SKM-1 treated with dmso at 0.1 percent for 144 hours (cell line): ENCODE measurements around the gene WDR38.

Experiments used
- DNase-seq: peaks from one replicate; lab custom pipeline; 2025; ENCODE audit not compliant: unreplicated experiment; lab: John Stamatoyannopoulos, UW

The WDR38 gene

DNA sequence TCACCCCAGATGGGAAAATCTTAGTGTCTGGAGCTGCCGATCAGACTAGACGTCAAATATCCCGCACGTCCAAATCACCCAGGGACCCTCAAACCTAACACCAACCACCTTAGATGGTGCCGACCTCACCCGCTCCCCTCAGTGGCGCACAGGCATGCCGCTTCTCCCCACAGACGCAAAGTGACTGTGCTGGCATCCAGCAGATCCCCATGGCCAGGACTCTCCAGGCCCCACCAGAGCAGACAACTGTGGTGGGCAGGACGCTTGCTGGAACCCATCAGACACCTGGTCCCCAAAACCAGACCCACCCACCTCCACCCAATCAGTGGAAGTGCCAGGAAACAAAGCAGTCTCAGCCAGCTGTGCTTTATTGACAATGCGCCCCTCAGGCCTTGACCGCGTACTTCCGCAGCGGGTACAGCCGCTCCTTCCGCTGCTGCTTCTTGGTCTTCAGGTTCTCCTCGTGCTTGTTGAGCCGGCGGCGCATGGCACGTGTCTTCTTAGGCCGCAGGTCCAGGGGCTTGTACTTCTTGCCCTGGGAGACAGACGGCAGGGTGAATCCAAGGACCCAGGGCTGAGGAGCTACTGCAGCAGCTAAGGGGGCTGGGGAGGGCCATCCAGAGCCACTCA is 4.4 kb downstream of the WDR38 start:
- no peak for DNase-seq

DNA sequence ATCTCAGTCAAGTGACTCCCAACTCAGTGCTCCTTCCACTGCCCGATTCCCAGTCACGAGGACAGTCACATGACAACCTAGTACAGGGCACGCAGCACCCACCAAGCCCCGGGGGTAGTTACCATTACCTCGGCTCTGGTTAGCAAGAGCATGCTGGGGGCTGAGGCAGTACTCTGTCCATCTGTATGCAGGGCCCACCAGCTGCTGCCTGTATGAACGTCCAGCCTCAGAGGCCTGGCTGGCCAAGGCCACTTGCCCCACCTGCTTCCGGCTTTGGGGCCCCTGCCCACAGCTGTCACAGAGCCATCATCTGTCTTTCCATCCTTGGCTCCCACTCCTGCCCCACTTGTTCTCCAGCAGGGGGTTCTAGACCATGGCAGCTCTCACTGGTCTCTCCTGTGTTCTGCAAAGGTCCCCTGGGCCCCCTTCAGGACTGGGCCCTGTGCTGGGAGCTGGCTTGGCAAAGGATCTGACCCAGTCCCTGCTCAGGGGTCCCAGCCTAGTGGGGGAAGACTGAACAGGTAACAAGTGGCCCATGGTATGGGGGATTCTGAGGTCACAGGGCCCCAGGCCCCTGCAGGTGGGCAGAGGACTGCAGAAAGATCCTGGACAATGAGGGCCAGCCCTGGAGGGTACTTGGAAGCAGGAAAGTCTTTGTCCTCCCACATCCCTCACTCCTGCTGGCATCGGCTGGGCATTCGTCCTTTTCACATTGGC is 5.2 kb downstream of the WDR38 start:
- DNase-seq: no peak

DNA sequence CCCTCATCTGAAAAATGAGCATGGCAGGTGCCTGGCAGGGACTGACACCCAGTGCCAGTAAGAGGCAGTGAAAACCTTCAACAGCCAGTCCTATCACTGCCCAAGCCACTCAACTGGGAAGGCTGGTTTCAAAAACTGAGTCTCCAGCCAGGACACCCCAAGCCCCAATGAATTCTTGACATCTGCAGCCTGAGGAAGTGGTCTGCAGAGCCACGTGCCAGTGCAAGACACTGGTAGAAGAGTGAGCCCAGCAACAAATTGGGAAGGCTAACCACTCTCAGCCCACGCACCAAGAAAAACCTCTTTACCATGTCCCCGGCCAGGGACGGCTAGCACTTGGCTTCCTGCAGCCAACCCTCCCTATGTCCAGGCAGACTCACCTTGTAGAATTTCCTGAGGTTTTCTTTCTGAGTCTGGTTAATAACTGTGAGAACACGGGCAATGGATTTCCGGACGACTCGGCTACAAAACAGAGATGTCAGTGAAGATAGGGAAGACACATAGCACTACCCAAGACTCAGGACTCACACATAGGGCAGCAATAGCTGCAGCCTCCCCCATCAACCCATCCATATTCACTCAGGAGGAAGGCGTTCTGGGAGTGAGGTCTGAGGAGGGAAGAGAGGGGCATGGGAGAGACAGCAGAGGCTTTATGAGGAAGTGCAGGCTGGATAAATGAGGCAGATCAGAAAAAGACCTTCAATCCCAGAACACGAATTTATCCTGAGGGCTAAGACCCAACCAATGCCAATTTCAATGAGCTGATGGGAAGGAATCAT is 6.7 kb downstream of the WDR38 start:
- DNase-seq: no peak

DNA sequence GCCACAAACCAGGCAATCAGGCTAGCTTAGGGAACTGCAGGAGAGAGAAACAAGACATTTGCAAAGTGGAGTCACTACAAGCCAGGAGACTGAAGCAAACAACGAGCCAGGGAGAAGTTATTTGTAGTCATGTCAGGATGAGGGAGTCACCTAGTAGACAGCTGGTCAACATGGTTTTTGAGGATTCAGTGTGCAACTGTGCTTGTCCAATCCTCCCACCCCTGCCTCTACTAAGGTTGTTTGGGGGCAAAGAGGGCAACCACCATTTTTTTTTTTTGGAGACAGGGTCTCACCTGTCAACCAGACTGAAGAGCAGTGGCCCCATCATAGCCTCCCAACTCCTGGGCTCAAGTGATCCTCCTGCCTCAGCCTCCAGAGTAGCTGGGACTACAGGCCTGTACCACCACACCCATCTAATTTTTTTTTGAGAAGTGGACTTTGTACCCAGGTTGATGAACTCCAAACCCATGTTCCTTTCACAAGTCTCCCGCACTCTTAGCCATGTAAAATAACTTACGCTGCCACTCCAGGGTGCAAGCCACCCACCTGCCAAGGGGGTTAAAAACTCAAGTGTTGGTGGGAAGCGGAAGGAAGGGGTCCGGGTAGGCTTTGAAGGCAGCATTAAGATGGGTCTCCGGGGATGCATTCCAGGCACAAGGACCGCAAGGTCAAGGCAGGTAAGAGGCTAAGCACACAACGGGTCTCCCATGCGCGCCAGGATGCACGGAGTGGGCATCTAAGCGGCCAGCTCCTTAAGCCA is 7.5 kb downstream of the WDR38 start:
- no peak for DNase-seq

DNA sequence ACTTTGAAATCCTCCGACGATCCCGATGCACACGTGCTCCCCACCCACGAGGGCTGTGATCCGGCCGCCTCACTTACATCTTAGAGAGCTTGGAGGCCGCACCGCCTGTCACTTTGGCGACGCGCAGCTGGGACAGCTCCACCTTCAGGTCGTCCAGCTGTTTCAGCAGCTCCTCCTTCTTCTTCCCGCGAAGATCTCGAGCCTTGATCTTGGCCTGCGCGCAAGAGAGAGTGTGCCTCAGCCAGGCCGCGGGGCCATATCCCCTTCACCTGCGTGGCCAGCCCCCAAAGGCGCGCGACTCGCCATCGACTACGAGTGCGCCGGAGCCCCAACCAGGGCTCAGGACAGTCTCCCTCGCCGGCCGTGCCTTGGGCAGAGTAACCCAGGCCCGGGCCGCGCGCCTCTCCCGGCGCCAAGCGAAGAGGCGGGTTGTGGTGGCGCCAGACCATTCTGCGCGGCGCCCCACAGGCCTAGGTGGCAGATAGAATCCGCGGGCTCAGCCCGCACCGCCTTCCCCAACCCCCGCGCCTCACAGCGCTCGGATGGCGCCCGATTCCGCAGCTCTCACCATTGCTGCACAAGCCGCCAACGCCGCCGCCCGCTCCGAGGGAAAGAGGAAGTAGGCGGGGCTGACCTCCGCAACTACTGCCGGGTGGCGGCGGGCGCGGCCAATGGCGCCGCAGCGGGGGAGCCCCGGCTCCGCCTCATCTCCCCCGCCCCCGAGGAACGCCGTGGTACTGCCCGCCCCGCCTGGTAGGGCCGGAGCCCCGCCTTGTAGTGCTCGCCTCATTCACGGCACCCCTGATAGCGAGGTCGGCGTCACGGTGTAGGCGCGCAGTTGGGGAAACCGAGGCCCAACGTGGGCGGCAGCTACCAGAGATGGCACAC is 8.3 kb downstream of the WDR38 start, which contains the start of the genes ARPC5L and RPL35:
Gene ARPC5L (plus strand): TSS at position 789 of the 888 bp plus-strand sequence. CDS start 7,161 bp downstream, outside the sequence.
Gene RPL35 (minus strand): TSS at position 616 of the 888 bp plus-strand sequence. CDS start 45 bp downstream, at position 571.
- DNase-seq: peak; percentile 90

DNA sequence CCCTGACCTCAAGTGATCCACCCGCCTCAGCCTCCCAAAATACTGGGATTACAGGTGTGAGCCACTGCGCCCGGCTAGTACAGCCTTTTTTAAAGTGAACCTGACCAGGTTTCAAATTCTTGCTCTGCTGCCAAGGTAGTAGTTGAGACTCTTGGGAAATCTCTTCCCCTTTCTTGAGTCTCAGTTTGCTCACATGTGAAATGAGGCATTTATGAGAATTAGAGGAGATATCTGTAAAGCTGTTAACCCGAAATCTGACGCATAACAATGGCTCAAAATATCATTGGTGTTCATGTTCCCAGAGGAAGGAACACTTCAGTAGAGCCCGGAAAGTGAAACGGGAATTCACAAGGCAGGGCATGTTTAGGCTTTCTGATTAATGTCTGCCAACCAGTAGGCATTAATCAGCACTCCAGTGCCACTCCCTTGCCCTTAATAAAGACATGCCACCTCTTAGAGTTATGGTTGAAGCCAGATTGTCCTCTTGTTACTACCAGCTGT is 10.2 kb downstream of the WDR38 start:
- no peak for DNase-seq

DNA sequence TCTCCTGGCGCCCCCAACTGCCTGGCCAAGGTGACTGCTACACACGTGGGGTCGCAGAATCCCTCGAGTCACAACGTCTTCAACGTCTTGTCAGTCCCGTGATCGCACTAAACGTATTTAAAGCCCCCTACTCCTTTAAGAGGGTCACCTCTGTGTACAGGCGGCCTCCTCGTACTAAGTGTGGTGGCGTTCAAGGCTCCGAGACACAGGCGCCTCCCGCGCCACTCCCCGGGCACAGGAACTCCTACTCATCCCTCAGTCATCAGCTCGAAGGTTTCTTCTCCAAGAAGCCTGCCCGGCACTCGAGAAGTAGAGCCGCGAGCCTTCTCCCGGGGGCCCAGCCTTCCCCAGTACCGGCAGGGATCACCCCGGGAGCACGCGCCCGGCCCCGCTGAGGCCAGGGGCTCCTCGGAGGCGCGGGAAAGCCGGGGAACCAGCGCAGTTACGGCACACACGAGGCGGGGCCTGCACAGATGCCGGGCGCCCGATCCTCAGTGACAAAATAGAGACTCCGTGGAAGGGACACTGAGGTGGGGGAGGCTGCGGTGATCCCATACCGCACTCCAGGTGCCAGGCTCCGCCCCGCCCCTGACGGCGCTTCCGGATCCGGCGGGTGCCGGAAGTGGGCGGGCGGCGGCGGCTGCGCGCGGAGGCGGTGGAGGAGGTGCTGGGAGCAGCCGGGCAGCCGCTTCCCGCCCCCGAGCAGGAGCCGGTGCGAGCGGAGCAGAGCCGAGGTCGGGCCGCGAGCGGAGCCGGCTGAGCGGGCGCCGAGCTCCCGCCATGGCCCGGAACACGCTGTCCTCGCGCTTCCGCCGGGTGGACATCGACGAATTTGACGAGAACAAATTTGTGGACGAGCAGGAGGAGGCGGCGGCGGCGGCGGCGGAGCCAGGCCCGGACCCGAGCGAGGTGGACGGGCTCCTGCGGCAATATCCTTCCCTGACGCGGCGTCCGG is 15.5 kb downstream of the WDR38 start:
- DNase-seq: peak; percentile 88

DNA sequence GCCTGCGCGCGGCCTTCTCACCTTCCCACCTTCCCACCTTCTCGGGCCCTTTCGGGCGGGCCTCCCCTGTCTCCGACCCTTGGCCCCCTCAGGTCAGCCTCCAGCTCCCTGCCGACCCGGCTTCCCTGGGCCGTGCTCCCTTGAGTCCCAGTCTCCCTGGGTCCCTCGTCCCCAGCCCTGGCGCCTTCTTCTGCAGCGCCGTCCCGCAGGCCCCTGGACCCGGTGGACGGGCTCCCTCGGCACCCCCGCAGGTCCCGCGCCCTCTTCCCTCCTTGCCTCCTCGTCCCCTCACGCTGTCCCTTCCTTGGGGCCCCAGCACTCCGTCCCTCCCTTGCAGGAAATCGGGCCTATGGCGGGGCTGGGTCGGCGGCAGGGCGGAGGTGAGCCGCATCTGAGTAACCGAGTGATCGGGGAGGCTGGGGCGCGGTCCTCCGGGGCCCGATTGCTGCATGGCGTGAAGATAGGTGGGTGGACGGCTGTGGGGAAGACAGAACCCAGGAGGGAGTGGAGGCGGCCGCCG is 16.3 kb downstream of the WDR38 start:
- DNase-seq: no peak

DNA sequence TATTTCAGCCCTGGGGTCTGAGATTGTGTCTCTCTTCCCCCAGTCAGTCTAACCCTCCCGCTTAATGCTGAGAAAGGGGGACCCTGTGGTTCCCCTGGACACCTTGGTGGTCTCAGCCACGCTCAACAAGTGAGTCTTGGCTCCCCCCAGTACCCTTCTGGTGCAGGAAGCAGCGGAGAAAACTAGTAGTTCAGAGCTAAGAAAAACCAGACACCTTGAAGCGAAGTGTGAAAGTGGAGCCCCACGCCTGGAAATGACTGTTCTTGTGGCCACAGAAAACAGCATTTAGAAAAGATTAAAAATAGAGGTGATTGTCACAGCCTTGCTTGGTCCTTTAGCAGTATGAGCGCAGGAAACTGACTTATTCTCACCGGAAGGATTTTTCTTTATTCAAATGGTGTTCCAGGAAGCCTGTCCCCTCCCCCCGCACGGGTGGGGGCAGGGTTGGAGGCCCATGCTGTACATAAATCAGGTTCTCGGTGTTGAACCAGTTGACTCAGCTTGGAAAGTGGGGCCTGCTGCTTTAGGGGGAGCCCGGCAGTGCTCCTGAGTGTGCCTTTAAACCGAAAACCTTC is 16.8 kb downstream of the WDR38 start:
- DNase-seq: no peak

DNA sequence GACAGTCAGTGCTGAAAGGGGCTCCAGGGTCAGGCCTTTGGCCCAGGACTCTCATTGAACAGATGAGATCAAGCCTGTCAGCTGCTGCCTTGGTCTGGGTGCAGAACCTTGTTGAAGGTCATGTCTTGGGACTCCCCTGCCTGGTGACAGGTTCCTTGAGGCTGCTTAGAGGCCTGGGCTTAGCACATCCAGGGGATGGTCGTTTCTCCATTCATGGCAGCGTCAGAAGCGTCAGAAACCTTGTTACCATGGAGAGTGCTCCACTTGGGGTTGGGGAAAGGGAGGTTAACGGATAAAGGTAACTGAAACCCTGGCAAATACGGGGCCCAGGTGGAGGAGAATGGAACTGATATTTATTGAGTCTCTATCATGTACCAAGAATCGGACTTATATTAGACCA is 17.5 kb downstream of the WDR38 start:
- no peak for DNase-seq

DNA sequence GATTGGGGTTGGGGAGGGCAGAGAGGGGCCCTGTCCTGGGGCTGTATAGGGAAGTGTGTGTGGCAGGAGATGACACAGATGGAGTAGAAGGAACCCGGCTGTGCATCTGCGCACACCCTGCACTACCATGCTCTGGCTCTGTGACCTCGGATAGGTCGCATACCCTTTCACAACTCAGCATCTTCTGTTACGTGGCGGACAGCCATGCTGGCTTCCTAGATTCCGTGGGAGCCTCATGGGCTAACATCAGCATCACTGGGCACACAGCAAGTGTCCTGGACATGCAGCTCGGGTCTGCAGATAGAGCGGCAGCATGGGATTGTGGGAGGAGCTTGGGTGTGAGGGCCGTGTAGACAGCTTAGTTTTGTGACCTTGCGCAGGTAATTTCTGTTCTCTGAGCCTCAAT is 17.9 kb downstream of the WDR38 start:
- no peak for DNase-seq

DNA sequence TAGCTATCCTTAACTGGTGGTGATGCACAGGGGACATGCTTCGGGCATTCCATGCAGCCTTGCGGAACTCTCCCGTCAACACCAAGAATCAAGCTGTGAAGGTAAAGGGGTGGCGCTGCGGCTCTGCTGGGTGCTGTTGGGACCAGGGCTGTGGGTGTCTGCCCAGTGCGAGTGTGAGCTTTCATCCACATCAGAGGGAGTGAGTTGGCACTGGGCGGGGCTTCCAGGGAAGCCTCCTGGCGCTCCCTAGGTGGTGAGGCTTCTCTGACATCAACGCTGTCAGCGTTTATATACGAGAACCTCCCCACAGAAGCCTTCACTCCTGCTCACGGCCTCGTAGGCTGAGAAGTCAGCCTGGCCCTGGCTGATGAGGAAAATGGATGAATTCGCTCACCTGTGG is 20.4 kb downstream of the WDR38 start:
- DNase-seq: no peak

DNA sequence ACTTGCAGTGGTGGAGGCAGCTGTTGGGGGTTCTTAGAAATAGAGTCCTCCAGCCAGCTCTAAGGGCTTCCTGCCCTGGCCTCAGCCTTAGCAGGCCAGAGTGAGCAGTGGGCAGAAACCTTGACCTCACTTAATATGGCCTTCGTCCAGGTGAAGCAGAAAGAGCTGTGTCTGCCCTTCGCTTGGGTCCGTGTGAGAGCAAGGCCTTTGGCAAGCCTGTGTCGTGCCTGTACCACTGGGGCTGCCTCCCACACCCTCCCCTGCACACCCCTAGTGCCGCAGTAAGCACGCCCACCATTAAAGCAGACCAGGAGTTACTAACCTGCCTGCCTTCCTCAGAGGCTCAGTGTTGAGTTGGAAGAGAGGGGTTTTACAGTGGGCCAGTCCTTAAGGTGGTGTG is 22.2 kb downstream of the WDR38 start:
- DNase-seq: no peak

DNA sequence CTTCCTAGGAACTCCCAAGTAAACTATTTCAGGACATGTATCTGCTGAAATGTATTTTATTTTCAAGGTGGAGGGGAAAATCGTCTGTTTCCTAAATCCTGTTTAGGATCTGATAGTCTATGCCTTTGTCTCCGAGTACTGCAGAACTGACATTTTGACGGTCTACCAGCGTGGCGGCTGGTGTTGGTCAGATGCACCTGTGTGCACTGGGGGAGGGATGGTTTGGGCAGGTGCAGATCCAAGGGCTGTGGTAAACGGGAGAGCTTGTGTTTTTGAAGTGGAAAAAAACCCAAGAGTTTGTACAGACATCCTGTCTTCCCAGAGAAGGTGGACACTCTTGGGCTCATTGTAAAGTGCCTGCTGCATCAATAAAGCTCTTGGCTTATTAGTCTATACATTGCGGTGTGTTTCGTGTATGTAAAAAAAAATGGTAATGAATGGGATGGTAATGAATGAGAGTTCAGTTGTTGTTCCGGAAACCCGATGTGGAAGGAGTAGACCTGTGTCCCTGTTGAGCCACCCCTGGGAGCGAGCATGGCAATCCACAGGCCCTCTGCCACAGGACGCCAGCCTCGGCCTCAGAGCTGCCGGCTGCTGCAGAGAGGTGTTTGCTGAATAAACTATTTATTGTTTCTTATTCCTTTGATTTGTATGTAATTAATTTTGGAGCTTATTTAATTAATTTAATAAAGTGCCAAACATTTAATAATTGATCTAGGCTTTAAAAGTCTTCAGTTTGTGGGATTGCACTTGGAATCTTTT is 23.9 kb downstream of the WDR38 start:
- no peak for DNase-seq

DNA sequence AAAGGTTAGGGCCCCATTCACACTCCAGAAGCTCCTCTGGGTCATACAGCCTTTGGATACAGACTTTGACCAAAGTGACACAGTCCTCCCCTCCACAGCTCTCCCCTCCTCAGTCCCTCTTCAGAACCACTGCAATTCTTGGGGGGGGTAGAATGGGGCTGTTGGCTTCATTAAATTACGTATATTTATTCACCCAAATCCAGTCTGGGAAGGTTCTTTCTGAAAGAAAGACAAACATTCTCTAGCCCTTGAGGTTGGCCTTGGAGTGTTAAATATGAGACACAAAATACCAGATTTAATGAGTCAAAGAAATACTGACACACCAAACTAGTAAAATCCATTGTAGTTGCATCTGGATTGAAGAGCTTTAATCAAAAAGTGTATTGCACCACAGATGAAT is 24.8 kb downstream of the WDR38 start:
- no peak for DNase-seq

DNA sequence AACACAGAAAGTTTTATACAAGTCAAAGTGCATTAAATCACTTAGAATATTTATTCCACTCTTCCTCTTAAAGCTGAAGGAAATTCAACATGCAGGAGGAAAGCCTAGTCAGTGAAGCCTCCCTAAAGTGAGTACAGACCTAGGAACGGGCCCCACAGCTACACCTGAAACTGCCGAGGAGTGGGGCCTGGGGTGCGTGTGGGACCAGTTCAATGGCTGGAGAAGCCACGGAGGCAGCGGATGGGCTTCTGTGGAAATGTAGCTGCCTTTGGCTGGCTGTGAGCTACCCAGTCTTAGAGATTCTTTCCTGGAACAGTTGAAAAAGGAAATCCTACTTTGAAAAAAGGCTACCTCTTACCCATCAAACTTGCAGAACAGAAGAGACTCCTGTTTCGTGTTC is 25.3 kb downstream of the WDR38 start:
- DNase-seq: no peak

DNA sequence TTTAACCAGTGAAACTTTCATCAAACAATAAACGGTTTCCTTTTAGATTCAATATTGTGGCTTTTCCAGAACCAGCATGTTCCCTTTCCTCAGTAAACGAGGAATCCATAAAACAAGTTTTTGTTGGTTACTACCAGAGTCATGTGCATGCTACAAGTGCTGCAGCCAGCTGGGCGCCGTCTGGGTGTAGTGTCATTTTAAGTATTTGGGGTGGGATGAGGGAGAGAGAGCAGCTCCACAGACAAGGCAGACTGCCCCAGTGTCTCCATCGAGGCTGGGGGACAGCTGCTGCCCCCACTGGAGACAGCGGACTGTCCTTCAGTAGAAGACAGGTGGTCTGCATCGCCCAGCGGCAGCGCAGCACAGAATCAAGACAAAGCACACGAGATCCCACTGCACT is 26.0 kb downstream of the WDR38 start:
- DNase-seq: no peak

DNA sequence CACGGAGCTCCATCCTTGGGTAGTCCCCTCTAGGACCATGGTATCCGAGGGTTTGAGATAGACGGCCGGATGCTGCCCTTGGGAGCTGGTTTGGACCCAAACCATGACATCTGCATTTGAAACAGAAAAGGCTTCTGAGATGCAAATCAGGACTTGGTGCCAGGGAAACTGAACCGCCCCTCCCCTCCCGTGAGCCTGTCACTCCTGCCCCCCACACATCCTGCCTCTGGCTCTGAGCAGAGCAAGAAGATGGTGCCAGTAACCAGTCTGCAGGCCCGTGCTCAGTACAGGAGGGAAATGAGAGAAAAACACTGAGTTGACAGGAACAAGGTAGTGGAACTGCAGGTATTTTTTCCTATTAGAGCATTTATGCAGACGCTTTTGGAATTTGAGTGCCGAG is 27.2 kb downstream of the WDR38 start:
- DNase-seq: no peak
